Effector CD4-positive, alpha-beta T cell (primary cell): ENCODE measurements around the gene PTPN2.
"Not testable (repeated sequence)": the region's sequence is repeated elsewhere in the genome, so short reads cannot be mapped to it uniquely, and the experiment has no call there.

ENCODE experiments used
- DNase-seq: peaks from one replicate; pipeline ENCODE4 v3.0.0-alpha.2; 2020

The PTPN2 gene

DNA sequence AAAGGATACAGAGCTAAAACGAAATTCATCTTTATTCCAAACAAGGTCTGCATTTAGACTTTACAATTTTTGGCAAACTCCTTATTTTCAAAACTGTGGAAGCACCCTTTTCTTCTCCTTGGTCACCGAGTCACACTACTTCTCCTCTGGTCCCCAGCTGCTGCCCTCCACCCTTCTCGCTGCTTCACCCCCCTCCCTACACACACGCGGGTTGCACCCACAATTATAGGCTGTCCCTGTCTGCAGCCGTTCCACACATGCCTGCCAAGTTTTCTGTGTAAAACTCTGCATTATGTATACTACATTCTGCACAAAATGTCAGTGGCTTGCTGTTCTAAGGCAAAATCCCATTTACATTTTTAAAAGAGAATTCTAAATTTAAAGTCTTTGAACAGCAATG is 63.5 kb downstream of the PTPN2 start:
- DNase-seq: no peak

DNA sequence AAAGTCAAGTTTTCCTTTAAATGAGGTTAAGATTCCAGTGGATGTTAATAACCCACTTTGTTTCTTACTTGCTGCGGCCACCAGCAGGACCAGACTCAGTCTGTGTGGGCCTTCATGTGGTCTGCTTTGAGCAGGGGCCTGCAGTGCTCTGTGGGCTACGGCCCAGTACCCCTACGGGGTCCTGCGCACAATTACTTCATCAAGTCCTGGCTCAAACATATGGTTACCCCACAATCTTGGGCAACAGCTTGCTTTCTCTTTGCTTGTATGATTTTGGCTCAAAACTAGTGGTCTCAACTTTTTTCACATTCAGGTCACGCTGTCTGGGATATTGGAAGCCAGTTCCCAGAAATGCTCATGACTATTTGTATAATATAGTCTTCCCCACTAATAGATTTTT is 64.2 kb downstream of the PTPN2 start:
- no peak for DNase-seq

DNA sequence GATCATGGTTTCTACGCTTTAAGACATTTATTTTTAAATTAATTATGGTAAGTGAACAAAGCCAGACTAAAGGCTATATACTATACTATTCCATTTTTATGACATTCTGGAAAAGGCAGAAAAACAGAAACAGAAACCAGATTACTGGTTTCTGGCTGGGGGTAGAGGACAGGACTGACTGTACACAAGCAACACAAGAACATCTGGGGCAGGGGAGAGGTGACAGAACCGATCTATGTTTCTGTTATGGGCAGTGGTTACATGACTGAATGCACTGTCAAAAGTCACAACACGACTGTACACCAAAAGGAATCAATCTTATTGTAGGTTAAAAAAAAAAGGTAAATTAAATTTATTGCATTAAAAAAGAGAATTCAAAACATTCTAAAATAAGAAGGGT is 64.7 kb downstream of the PTPN2 start:
- no peak for DNase-seq

DNA sequence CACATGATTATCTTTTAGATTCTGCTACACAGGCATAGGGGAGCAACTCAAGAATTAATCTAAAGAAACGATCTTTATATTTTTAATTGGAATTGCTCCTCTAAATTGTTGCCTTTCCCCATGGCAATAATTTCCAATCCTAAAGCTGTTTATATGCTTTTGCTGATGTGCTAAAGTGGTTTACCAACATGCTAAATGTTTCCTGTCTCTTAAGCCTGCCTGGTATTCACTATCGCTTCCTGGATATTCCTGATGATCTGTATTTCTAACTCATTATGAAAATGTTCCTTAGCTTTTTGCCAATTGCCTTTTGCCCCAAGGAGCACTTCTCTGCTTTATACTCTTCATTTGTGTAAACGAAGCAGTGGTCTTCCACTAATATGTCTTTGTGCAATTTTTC is 65.8 kb downstream of the PTPN2 start:
- DNase-seq: no peak

DNA sequence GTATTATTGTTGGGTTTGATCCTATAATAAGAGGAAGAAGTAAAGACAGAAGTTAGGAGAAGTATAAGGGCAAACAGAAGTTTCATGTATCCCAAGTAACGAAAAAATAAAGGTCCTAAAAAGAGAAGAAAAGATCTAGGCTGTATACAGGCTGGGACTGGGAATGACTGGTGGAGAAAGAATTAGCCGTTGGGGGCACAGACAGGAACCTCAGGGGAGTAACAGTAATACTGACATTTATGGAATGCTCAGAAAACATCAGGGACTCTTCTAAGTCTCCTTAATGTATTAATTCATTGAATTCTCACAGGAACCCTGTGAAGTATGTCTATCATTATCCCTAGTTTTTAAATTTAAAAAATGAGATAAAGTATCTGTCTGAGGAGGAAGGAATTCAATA is 67.6 kb downstream of the PTPN2 start:
- DNase-seq: no peak

DNA sequence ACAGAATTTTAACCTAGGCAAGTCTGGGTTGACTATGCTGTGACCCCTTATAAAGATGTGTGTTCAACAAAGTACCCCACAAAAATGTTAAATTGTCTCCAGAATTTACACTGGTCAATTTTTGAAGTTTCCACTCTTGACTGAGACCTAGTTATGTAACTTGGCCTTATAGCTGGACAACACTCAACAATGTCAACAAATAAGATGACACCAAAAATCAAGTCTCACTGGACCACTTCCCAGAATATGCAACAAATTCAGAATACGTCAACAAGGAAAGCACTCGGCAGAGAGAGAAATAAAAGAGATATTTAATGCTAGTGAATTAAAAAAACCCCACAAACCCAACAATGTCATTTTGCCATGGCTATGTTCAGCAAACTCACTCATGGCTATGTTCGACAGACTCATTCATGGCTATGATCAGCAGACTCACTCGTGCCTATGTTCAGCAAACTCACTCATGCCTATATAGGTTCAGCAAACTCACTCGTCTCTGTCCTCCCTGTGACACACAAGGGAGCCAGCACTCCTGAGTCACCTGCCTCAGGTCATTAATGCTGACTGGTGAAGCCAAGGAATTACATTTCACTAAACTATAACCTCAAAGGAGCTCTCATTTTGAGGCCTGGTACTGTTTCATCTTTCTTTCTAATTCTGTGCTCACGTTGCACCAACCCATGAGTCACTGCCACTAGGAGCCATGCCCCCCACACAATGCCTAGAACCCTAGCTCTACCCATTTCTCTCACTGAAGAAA is 72.7 kb downstream of the PTPN2 start:
- DNase-seq: no peak

DNA sequence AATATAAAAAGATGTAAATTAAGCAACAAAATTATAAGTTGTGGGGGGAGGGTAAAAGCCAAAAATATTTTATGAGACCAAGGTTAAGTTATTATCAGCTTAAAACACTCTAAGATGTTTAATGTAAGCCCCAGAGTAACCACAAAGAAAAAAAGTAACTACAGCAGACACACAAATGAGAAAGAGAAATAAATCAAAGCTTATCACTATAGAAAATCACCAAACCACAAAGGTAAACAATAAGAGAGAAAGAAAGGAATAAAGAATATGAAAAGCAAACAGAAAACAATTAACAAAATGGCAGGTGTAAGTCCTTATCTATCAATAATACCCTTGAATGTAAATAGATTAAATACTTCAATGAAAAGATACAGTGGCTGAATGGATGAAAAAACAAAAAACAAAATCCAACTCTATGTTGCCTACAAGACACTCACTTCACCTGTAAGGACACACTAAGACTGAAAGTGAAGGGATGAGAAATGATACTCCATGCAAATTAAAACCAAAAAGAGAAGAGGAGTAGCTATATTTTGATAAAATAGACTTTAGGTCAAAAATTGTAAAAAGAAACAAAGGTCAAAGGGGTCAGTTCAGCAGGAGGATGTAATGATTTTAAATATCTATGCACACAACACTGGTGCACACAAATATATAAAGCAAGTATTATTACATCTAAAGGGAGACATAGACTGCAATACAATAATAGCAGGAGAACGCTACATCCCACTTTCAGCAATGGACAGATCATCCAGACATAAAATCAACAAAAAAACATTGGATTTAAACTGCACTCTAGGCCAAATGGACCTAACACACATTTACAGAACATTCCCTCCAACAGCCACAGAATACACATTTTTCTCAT is 80.7 kb downstream of the PTPN2 start:
- DNase-seq: no peak

DNA sequence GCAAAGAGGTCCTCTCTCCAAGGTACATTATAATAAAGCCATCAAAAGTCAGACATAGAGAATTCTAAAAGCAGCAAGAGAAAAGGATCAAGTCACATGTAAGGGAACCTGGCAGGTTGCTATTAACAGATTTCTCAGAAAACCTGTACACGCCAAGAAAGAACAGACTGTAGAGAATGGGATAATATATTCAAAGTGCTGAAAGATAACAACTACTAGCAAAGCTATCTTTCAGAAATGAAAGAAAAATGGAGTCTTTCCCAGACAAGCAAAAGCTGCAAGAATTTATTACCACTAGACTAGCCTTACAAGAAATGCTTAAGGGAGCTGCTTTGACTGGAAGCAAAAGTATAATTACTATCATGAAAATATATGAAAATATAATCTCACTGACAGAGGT is 81.5 kb downstream of the PTPN2 start:
- DNase-seq: no peak

DNA sequence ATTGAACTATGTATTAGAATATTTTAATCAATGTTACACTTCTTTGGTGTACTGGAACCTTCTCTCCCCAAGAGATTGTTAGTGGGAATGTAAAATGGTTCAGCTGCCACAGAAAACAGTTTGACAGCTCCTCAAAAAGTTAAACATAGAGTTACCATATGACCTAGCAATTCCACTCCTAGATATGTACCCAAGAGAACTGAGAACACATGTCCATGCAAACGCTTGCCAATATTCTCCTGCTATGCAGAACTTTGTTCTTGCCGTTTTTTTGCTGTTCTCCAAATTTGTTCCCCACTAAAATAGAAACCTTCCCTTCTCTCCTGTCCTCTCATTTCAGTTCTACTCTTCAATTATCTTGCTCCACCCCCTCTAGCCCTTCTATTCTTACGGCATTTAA is 87.6 kb downstream of the PTPN2 start:
- DNase-seq: no peak

DNA sequence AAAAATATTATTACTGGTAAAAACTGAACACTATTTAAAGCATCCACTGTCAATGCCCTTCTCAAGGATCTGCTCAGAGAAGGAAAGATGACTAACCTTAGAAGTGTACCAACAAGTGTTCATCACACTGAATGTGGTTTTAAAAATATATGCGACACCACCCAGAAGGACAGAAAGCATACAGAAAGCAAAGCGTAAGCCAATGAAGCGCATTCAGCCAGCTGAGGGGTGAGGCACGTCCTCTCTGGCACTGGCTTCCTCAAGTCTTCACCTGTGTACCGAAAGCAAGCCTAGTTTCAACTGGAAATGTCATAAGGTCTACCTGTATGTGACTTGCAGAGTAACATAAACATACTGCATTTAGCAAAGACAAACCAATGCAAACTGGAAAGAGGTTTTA is 92.4 kb downstream of the PTPN2 start:
- DNase-seq: no peak

DNA sequence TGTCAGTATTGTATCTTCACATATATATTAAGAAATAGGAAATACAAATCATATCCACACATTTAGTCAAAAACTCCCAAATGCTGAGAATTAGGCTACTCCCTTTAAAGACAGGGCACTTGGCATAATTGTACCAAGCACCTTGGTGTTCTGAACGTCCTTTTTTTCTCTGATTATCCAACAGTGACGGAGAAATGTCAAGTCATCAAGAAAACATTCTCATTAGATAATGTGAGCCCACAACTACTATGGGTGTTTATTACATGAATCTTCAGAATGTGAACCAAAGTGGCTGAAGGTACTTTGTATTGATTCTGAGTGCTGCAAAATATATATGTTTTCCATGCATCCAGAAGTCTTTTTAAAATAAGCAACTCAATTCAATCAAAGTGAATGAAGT is 97.4 kb downstream of the PTPN2 start:
- DNase-seq: no peak

DNA sequence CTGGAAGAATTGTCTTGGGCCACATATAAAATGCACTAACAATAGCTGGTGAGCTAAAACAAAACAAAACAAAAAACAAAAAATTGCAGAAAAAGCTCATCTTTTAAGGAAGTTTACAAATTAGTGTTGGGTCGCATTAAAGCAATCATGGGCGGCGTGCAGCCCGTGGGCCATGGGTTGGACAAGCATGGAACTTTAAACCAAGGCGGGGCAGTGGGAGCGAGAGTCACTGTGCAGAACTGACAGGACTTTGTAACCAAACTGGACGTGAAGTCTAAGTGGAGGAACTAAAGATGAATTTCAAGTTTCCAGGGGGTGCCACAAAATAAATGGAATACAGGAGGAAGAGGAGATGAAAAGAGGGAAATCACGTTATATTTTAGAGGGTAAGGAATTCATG is 100.5 kb downstream of the PTPN2 start:
- DNase-seq: no peak

DNA sequence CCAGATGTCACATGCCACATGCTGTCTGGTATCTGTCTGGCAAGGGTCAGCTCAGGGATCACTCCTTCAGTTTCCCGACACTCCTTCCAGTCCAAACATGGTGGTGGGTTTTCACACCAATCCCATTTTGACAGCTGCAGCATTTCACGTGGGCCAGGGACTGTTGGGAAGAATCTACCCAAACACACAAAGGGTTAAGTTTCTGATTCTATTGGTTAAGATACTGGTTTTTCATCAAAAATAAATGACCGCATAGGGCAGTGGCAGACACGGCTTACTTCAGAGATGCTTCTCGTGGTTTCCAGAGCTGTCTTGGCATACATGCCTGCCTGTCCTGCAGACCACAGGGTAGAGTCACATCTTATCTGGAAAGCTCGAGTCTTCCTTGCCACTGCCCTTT is 101.5 kb downstream of the PTPN2 start:
- DNase-seq: no peak

DNA sequence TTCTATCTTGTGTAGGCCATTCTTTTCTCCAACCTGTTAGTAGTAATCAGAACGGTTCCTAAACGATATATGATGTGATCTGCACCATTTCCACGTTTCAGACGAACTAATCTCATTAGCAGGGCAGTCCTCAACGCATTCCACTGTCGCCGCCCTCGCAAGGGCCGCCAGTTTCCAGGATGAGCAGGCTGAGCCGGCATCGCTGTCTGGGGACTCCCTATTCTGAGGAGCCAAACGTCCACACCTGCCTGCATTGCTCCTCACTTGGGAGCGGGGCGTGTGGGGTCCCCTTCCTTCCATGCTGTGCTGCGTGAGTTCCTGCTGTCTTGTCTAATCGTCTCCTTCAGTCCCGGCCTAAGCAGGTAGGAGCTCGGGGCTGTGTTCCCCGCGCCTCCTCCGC is 104.6 kb downstream of the PTPN2 start:
- no peak for DNase-seq

DNA sequence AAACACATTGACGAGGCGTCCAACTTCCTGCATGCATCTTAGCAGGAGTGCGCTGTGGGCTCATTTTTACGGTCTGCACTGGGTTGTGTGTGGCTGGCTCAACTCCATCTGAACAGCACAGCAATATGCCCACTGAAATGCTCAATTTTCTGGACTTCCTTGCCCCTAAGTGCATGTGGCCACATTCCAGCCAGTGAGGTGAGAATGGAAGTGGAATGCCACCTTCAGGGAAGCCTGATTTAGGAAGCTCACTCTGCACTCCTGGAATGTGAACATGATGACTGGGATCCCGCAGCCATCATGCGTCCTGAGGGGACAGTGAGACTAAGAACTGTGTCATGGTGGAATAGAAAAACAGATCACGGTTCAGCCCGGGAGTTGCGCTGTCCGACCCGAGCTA is 105.0 kb downstream of the PTPN2 start:
- DNase-seq: no peak

DNA sequence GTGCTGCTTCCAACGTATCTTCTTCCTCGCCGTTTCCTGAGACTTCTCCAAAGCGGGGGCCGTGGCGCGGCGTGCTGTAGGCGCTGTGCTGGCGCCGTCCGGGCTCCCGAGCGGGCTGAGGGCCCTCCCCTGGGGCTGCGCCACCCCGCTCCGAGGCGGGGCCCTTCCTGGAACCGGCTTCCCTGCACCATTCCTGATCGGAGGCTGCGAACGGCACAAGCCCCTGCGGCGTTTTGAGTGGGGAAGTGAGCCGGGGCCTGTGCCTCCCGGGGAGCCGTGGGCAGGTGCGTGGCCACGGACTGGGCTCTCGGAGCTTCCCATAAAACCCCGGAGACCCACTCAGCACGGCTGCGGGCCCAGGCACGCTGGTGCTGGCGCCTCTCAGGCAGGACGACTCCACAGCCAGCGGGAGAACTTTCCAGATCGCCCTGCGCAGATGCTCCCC is 106.5 kb downstream of the PTPN2 start:
- no peak for DNase-seq

DNA sequence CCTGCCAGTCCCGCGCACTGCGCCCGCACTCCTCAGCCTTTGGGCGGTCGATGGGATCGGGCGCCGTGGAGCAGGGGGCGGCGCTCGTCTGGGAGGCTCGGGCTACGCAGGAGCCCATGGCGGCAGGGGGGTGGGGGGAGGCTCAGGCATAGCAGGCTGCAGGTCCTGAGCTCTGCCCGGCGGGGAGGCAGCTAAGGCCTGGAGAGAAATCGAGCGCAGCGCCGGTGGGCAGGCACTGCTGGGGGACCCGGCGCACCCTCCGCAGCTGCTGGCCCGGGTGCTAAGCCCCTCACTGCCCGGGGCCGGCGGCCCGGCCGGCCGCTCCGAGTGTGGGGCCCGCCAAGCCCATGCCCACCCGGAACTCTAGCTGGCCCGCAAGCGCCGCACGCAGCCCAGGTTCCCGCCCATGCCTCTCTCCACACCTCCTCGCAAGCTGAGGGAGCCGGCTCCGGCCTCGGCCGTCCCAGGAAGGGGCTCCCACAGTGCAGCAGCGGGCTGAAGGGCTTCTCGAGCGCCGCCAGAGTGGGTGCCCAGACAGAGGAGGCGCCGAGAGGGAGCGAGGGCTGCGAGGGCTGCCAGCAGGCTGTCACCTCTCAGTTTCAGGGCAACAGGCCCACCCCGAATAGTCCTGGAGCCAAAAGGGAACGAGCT is 107.1 kb downstream of the PTPN2 start:
- no peak for DNase-seq

DNA sequence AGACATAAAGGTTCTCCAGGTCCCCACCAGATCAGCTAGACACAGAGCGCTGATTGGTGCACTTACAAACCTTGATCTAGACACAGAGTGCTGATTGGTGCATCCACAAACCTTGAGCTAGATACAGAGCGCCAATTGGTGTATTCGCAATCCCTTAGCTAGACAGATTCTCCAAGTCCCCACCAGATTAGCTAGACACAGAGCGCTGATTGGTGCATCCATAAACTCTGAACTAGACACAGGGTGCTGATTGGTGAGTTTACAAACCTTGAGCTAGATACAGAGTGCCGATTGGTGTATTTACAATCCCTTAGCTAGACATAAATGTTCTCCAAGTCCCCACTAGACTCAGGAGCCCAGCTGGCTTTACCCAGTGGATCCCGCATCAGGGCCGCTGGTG is 107.6 kb downstream of the PTPN2 start:
- not testable (repeated sequence) for DNase-seq

DNA sequence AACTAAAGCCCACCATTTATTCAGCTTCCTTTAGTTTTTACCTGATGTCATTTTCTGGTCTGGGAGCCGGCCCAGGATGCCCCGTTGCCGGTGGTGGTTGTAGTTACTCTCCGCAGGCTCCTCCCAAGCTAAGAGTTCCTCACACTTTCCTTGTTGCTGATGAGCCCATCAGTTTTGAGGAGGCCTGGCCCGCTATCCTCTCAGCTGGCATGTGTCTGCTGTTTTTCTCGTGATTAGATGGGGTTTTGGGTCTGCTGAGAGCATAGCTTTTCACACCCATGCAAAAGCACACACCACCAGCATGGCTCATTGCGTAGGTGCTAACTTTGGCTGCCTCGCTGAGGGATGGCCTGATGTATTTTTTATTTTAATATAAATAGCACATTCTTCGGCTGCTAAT is 109.1 kb downstream of the PTPN2 start:
- DNase-seq: no peak

DNA sequence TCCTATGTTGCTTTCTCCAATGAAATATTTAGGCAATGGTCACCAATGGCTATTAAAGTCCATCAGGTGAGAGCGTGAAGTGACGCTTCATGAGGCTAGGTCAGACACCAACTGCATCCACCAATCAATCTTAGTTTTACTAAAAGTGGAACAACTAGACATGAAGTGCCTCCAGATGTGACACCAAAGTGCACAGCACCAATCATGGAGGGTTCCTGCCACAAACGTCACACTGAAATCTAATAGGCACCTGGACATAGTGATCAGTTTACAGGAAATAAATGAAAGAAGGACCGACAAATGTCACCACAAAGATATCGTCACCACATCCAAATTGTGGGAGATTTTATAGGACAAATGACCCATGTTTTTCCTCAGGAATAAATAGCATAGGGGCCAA is 110.7 kb downstream of the PTPN2 start:
- no peak for DNase-seq

DNA sequence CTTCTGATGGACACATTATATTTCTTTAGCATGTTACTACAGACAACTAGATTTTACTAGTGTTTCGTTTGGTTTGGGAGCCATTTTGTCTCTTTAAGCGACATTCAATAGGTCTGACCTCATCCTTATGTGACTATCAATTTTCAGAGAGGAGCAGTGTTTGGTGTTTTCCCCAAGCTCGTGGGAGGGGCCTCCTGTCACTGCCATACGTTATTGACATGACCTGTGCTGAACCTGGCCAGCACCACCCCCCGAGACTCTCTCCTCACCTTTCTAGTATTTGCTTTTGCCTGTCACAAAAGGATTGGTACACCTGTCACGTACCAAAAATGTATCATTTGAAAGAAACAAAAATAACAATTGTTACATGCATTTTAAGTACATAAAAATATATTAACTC is 111.9 kb downstream of the PTPN2 start:
- DNase-seq: no peak

DNA sequence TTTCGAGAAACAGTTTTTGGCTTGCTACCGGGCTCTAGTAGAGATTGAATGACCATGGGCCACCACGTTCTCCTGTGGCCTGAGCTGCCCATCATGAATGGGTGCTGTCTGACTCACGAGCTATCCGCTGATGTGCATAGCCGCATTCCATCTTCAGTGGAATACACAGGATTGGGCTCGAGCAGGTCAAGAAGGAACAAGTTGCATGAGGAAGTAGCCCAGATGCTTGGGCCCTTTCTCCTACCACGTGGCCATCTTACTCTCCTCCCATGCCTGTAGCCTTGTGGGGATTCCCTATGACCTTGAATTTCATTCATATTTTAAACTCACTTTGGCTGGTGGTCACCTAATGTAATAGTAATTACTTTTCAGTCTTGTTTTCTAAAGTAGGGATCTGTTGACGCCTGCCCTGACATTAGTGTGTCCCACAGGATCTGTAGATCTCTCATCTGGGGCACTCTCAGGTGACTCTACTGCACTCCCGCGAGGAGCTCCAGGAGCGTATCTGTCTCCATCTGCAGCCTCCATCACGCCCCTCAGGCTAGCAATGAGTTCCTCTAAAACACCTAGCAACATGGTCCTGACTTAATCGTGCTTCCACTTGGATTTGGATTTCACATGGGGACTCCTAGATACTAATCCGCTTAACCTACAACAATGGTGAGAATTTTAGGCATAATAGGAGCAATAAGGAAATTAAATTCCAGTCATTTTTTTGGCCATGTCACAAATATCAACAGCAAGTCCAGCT is 113.4 kb downstream of the PTPN2 start:
- DNase-seq: no peak
